Measurements from ENCODE around the gene ERBB3.

ERBB3 gene

GRCh38 chr12:56078931-56079722, 838 bp upstream of the ERBB3 start:
- peak; percentile 98 for DNase-seq (ENCODE audit: low spot score)

- DNase-seq (ENCODE audit: low spot score) = peak; percentile 56
Measured at GRCh38 chr12:56080556-56081138, 682 bp downstream of the ERBB3 start.

- peak; percentile 61 for DNase-seq (ENCODE audit: low spot score)
Measured at GRCh38 chr12:56081393-56082347, 1.7 kb downstream of the ERBB3 start.

GRCh38 chr12:56082382-56082781, 2.4 kb downstream of the ERBB3 start:
- DNase-seq (ENCODE audit: low spot score) = no peak

- no peak for DNase-seq (ENCODE audit: low spot score)
Measured at GRCh38 chr12:56082967-56083366, 3.0 kb downstream of the ERBB3 start.

GRCh38 chr12:56084958-56085543, 5.1 kb downstream of the ERBB3 start:
- DNase-seq (ENCODE audit: low spot score) = no peak

- no peak for DNase-seq (ENCODE audit: low spot score)
Measured at GRCh38 chr12:56086096-56086495, 6.1 kb downstream of the ERBB3 start.

- DNase-seq (ENCODE audit: low spot score) = no peak
Measured at GRCh38 chr12:56086608-56087007, 6.6 kb downstream of the ERBB3 start.

GRCh38 chr12:56087220-56087619, 7.3 kb downstream of the ERBB3 start:
- no peak for DNase-seq (ENCODE audit: low spot score)

- DNase-seq (ENCODE audit: low spot score) = no peak
Measured at GRCh38 chr12:56097738-56098137, 17.8 kb downstream of the ERBB3 start.

- no peak for DNase-seq (ENCODE audit: low spot score)
Measured at GRCh38 chr12:56098592-56098991, 18.6 kb downstream of the ERBB3 start.

- no peak for DNase-seq (ENCODE audit: low spot score)
Measured at GRCh38 chr12:56099787-56100186, 19.8 kb downstream of the ERBB3 start.

GRCh38 chr12:56101045-56101444, 21.1 kb downstream of the ERBB3 start:
- DNase-seq (ENCODE audit: low spot score) = no peak

GRCh38 chr12:56102683-56103065, 22.7 kb downstream of the ERBB3 start:
- DNase-seq (ENCODE audit: low spot score) = no peak

GRCh38 chr12:56103066-56103711, 23.2 kb downstream of the ERBB3 start:
- no peak for DNase-seq (ENCODE audit: low spot score)

- DNase-seq (ENCODE audit: low spot score) = no peak
Measured at GRCh38 chr12:56103823-56104108, 23.8 kb downstream of the ERBB3 start.

GRCh38 chr12:56104109-56104814, 24.3 kb downstream of the ERBB3 start, which contains the start of gene PA2G4:
PA2G4 (plus strand) TSS chr12:56104559; CDS start chr12:56104738, 179 bp downstream.
- DNase-seq (ENCODE audit: low spot score) = peak; percentile 99

- no peak for DNase-seq (ENCODE audit: low spot score)
Measured at GRCh38 chr12:56104815-56105608, 25.0 kb downstream of the ERBB3 start.

GRCh38 chr12:56105609-56105902, 25.6 kb downstream of the ERBB3 start:
- DNase-seq (ENCODE audit: low spot score) = no peak

GRCh38 chr12:56107242-56107641, 27.3 kb downstream of the ERBB3 start:
- no peak for DNase-seq (ENCODE audit: low spot score)

- no peak for DNase-seq (ENCODE audit: low spot score)
Measured at GRCh38 chr12:56110571-56110970, 30.6 kb downstream of the ERBB3 start.
